K562 (cell line): ENCODE results near the gene LLGL1. TPM values are rescaled to one million over a fixed set of nuclear protein-coding genes. Genes with fewer than 3 reads are reported as not detected.

Experiments
- ARID1B ChIP-seq: fragments of 450-650 bp; IDR thresholded peaks from 2 replicates; pipeline ENCODE4 v1.6.1; 2016; ENCODE audit warnings: antibody characterized with exemption, mild to moderate bottlenecking, inconsistent platforms
- C11orf30 ChIP-seq: fragments of 450-650 bp; IDR thresholded peaks from 2 replicates; pipeline ENCODE4 v1.6.1; 2016; ENCODE audit warnings: low read depth, mild to moderate bottlenecking
- EZH2 ChIP-seq: IDR thresholded peaks from 2 replicates; pipeline ENCODE4 v1.6.1; 2012; ENCODE audit warnings: low read depth, mild to moderate bottlenecking, inconsistent platforms, low read length, borderline replicate concordance
- GATA2 ChIP-seq: sonication (generic); formaldehyde crosslinking; IDR thresholded peaks from 2 replicates; pipeline ENCODE4 v1.4.0; 2020; ENCODE audit warnings: mild to moderate bottlenecking, missing genetic modification reagents
- GTF3C2 ChIP-seq: IDR thresholded peaks from 3 replicates; pipeline ENCODE4 v1.6.1; 2011; ENCODE audit warnings: borderline replicate concordance, mild to moderate bottlenecking, moderate library complexity; ENCODE audit not compliant: insufficient read length; ENCODE audit errors: extremely low read depth
- MTA2 ChIP-seq: fragments of 450-650 bp; IDR thresholded peaks from 2 replicates; pipeline ENCODE4 v1.6.1; 2016; ENCODE audit warnings: low read depth
- NEUROD1 ChIP-seq: fragments of 150-350 bp; IDR thresholded peaks from 2 replicates; pipeline ENCODE4 v1.6.1; 2014; ENCODE audit warnings: borderline replicate concordance, low read length, low read depth; ENCODE audit not compliant: partially characterized antibody
- NR3C1 ChIP-seq: sonication (generic); formaldehyde crosslinking; IDR thresholded peaks from 2 replicates; pipeline ENCODE4 v1.8.1; 2022; ENCODE audit warnings: missing genetic modification reagents
- RBBP5 ChIP-seq: fragments of 200-600 bp; sonication (generic); IDR thresholded peaks from 2 replicates; pipeline ENCODE4 v1.6.1; 2012; ENCODE audit warnings: borderline replicate concordance, mild to moderate bottlenecking, low read length, control low read depth, inconsistent platforms; ENCODE audit not compliant: insufficient read depth, poor library complexity, severe bottlenecking
- SPI1 ChIP-seq: IDR thresholded peaks from 2 replicates; pipeline ENCODE4 v1.6.1; 2011; ENCODE audit warnings: low read depth, low read length, control low read depth, borderline replicate concordance
- ZNF184 ChIP-seq: sonication (generic); formaldehyde crosslinking; IDR thresholded peaks from 2 replicates; pipeline ENCODE4 v1.5.0; 2020; ENCODE audit warnings: missing genetic modification reagents
- ZNF232 ChIP-seq: sonication (generic); formaldehyde crosslinking; IDR thresholded peaks from 2 replicates; pipeline ENCODE4 v1.8.0; 2022; ENCODE audit warnings: mild to moderate bottlenecking, missing genetic modification reagents
- ZNF511 ChIP-seq: sonication (generic); formaldehyde crosslinking; IDR thresholded peaks from 2 replicates; pipeline ENCODE4 v1.8.0; 2022; ENCODE audit warnings: mild to moderate bottlenecking, missing genetic modification reagents
- ZNF766 ChIP-seq: fragments of 200-800 bp; sonication (Bioruptor generic); conservative IDR thresholded peaks from 2 replicates; pipeline ENCODE4 v1.6.1; 2016; ENCODE audit warnings: missing genetic modification characterization, missing compliant biosample characterization
- ZNF79 ChIP-seq: fragments of 250-450 bp; sonication (Bioruptor Pico); IDR thresholded peaks from 2 replicates; pipeline ENCODE4 v1.4.0; 2020; ENCODE audit warnings: low read depth, mild to moderate bottlenecking, moderate library complexity
- polyA plus RNA-seq, 8 experiments: library from polyadenylated mRNA; depleted of rRNA in 4 of 8; stranded (reverse) in 5 of 8; unstranded in 3 of 8; fragments of >200 nt; fragmentation: Nextera tagmentation in 2 of 8; fragmentation: Illumina TruSeq in 1 of 8; extraction: Ambion mirVana in 2 of 8; extraction: Trizol in 1 of 8; gene quantifications; 2 replicates each; pipeline versions ENCODE4 v1.2.1 to v1.2.3, GENCODE V29; 2011 to 2014; ENCODE audit warnings: inconsistent platforms in 1 of 8, missing spikeins in 1 of 8
- total RNA-seq, 7 experiments: library from RNA; depleted of rRNA in 6 of 7; stranded (reverse); fragments of >200 nt in 6 of 7; fragmentation: Illumina TruSeq in 2 of 7; extraction: Trizol in 2 of 7; gene quantifications; 2 replicates each; pipeline versions ENCODE4 v1.2.1 to v1.2.3, GENCODE V29; 2011 to 2021; ENCODE audit warnings: low replicate concordance in 1 of 7

The LLGL1 gene
- total and polyA plus RNA-seq, 9 of the 15 experiments (the other 6 are each of a cell fraction or from before 2014, with no cell fraction given), result 0.11 to 12.9 (median 5.3) TPM; not detected in 1

GRCh38 chr17:18184143-18185031 lies 41.0 kb upstream of the LLGL1 start (continued):
- TF ChIP-seq GATA2 (CRISPR knock-in tag), result no peak
- TF ChIP-seq RBBP5, result peak; percentile 17
- no peak for TF ChIP-seq ZNF766 (CRISPR knock-in tag)
- TF ChIP-seq GTF3C2, result no peak
- peak; percentile 42; the same call in 1 of the 2 replicates for TF ChIP-seq ZNF511 (CRISPR knock-in tag)
- 0 out of 2 replicates have a peak, but pooled peaks have one; percentile 33 for TF ChIP-seq ZNF232
- TF ChIP-seq EZH2, result no peak
- TF ChIP-seq MTA2, result no peak
- TF ChIP-seq C11orf30, result no peak
- no peak for TF ChIP-seq NEUROD1
- no peak for TF ChIP-seq SPI1
- no peak for TF ChIP-seq ZNF184 (CRISPR knock-in tag)
- TF ChIP-seq ZNF79 (CRISPR knock-in tag), result no peak
- no peak for TF ChIP-seq ARID1B
- TF ChIP-seq NR3C1 (CRISPR knock-in tag), result no peak
